GM12892 (cell line): Measurements from ENCODE around the gene CMIP.
"Not testable (repeated sequence)": the region's sequence is repeated elsewhere in the genome, so short reads cannot be mapped to it uniquely, and the experiment has no call there.

ENCODE experiments used
- DNase-seq: peaks from one replicate; pipeline ENCODE4 v3.0.0; 2011; ENCODE audit not compliant: insufficient read length
- FAIRE-seq: peaks from 2 replicates; lab custom pipeline; 2011; peaks lifted over from hg19 to GRCh38; lab: Jason Lieb, UNC
- POLR2A ChIP-seq: IDR thresholded peaks from 2 replicates; pipeline ENCODE4 v1.6.1; 2011; ENCODE audit warnings: low read depth, low read length, control low read depth
- POLR2AphosphoS5 ChIP-seq: IDR thresholded peaks from 2 replicates; pipeline ENCODE4 v1.6.1; 2011; ENCODE audit warnings: low read depth, low read length, control low read depth
- TAF1 ChIP-seq: IDR thresholded peaks from 2 replicates; pipeline ENCODE4 v1.6.1; 2011; ENCODE audit warnings: low read depth, mild to moderate bottlenecking, control low read depth, low read length, borderline replicate concordance

Gene CMIP

GRCh38 chr16:81570151-81570846 is 125.7 kb downstream of the CMIP start:
- TF ChIP-seq TAF1 (no peak), POLR2AphosphoS5 (no peak), POLR2A (no peak)
- no peak for FAIRE-seq
- DNase-seq, result no peak

GRCh38 chr16:81571175-81571574 is 126.6 kb downstream of the CMIP start:
- no peak for FAIRE-seq
- DNase-seq, result no peak
- TF ChIP-seq POLR2AphosphoS5 (no peak), TAF1 (no peak), POLR2A (no peak)

DNA sequence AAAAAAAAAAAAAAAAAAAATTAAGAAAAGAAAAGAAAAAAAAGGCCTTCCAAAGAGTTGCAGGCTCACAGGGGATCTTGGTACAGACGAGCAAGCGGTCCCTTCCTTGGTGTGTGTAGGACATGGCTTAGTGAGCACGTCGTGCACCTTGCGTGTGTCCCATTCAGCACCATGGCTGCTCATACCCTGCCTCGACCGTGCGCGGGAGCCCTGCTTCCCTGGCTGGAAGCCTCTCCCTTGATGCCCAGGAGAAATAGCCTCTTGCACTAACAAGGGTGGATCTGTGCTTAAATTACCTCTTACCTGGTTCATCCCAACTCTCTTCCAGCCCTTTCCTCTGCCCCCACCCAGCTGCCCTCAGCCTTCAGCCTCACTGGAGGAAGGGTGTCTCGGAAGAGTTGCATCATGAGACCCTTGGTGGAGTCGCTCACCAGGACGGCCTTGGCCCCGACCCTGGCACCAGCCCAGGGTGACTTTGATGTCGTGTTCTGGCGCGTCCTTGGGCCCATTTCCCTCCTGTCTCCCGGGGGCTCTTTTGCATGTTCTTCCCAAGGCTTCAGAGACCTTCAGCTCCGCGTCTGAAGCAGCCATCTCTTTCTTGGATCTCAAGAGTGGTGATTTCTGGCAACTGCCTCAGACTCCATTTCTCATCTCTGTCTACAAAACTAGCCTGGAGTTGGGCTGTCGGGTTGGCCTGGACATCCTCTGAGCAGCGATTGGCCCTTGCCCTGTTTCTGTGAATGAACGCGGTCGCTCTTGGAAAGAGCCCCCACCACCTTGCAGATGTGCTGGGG is 127.2 kb downstream of the CMIP start:
- DNase-seq (no peak), FAIRE-seq (no peak)
- no peak for TF ChIP-seq POLR2AphosphoS5
- TF ChIP-seq POLR2A, result no peak
- no peak for TF ChIP-seq TAF1

DNA sequence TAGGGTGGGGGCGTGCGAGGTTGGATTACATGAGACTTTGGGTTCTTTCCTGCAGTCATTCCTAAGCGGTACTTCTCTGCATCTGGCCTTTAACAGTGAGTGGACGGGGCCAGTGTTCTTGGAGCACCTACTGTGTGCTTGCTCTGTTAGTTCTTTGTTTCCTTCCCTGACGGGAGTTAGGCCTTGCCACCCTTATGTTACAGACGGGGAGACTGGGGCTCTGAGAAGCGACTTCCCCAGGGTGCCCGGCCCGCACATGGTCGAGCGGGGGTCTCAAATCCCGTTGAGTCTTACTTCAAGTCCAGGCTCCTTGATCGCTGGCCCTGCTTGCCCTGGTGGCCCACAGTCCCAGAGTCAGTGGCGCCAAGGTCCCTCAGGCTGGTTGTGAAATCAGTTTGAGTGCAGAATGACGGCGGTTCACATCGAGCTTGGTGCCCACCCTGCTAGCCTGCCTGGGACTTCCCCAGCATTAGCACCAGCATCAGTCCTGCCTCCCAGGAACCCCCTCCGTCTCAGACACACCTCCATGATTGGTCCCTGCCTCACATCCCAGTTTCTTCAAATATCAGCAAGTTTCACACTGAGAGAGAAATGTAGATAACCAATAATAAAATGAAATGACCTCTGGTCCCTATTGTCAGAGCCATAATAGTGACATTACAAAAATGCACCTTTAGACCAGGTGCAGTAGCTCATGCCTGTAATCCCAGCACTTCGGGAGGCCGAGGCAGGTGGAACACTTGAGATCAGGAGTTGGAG is 128.0 kb downstream of the CMIP start:
- FAIRE-seq (no peak), DNase-seq (no peak)
- TF ChIP-seq POLR2AphosphoS5 (no peak), POLR2A (no peak), TAF1 (no peak)

DNA sequence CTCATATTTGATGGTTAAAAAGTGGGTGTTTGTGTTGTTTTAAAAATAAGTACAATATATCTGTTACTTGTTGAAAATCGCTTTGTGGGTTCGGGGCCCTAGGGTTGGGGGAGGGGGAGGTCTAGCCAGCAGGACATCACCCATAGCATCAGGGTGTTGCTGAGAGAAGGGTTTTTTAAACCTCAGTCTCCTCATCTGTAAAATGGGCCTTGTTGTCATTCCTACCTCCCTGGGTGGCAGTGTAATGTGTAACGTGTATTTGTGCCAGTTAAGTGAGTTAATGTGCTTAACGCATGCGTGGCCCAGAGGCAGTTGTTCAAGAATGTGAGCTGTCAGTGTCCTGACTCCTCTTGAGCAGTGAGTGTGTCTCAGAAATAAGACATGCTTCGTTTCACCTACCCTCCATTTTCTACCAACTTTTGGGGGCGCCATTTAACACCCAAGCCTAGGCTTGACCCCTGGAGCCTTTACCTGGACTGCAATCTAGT is 129.0 kb downstream of the CMIP start:
- FAIRE-seq (no peak), DNase-seq (no peak)
- no peak for TF ChIP-seq POLR2AphosphoS5
- no peak for TF ChIP-seq POLR2A
- no peak for TF ChIP-seq TAF1

- DNase-seq (no peak), FAIRE-seq (no peak)
- no peak for TF ChIP-seq POLR2A
- TF ChIP-seq TAF1, result no peak
- no peak for TF ChIP-seq POLR2AphosphoS5
These were observed 129.6 kb downstream of the CMIP start for GRCh38 chr16:81574168-81574567.

DNA sequence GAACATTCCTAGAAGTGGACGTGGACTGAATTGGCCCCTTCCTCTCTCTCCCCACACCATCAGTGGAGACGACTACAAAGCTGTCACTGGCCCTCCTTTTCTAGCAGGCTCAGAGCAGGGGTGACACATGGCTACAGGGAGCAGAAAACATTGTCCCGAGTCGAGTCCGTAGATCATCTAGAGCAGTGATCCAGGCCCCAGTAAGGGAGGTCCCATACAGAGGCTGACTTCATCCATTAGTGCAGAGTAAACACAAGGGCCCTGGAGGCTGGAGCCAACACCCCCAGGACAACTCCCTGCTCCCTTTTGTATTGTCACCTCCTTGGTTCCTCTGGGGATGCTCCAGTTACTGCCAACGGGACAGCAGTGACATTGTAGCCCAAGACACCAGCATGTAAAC is 130.7 kb downstream of the CMIP start:
- FAIRE-seq, result no peak
- DNase-seq, result no peak
- TF ChIP-seq POLR2AphosphoS5, result no peak
- no peak for TF ChIP-seq POLR2A

- FAIRE-seq (no peak), DNase-seq (no peak)
- TF ChIP-seq TAF1 (no peak), POLR2A (no peak), POLR2AphosphoS5 (no peak)
These were observed 131.2 kb downstream of the CMIP start for GRCh38 chr16:81575834-81576233.

DNA sequence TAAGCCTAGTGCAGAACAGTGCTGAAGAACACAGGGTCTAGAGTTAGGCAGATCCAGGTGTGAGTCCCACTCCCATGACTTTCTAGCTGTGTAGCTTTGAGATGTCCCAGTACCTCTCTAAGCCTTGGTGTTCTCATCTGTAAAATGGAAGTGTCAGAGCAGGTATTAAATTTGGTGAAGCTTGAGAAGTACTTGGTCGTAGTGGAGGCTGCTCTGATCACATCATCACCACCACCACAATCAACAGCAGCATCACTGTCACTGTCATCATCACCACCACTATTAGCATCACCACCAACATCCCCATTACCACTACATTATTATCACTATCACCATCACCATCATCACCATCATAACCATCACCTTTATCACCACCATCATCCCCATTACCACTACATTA is 132.1 kb downstream of the CMIP start:
- TF ChIP-seq POLR2AphosphoS5 (no peak), TAF1 (no peak), POLR2A (no peak)
- no peak for DNase-seq
- FAIRE-seq, result no peak

GRCh38 chr16:81577272-81577671 is 132.7 kb downstream of the CMIP start:
- FAIRE-seq, DNase-seq: not testable (repeated sequence)

- no peak for FAIRE-seq
- TF ChIP-seq TAF1, result no peak
- TF ChIP-seq POLR2AphosphoS5, result no peak
- TF ChIP-seq POLR2A, result no peak
These were observed 133.5 kb downstream of the CMIP start for GRCh38 chr16:81578076-81578475.

GRCh38 chr16:81578636-81579413 is 134.2 kb downstream of the CMIP start:
- TF ChIP-seq POLR2AphosphoS5 (no peak), TAF1 (no peak), POLR2A (no peak)
- FAIRE-seq, result no peak
- no peak for DNase-seq

More at GRCh38 chr16:81578076-81578475, 133.5 kb downstream of the CMIP start:
- DNase-seq, result no peak
